GM23338 (cell line): ENCODE measurements around the gene FES. TPM values are rescaled to one million over a fixed set of nuclear protein-coding genes. Genes with fewer than 3 reads are reported as not detected.
"Not testable (repeated sequence)": the region's sequence is repeated elsewhere in the genome, so short reads cannot be mapped to it uniquely, and the experiment has no call there.

Experiments
- ATAC-seq: fragments of 200-7000 bp; cut with Tn5 transposase; 3 replicates; pipeline ENCODE4 v1.9.1; 2020
- DNase-seq: peaks from one replicate; pipeline ENCODE4 v3.0.0-alpha.2; 2015; ENCODE audit warnings: low spot score
- H2AFZ ChIP-seq: fragments of 200-600 bp; sonication (generic); 2 replicates; pipeline ENCODE4 v1.8.0; 2016; ENCODE audit warnings: antibody characterized with exemption, mild to moderate bottlenecking, moderate library complexity
- H3F3A ChIP-seq: fragments of 200-600 bp; sonication (generic); replicated peaks from 2 replicates; pipeline ENCODE4 v1.8.0; 2017; ENCODE audit warnings: antibody characterized with exemption, mixed run types, low read depth
- H3K27ac ChIP-seq: fragments of 200-600 bp; sonication (generic); 2 replicates; pipeline ENCODE4 v1.6.1; 2016; ENCODE audit warnings: low read depth
- H3K27me3 ChIP-seq: fragments of 200-600 bp; sonication (generic); 2 replicates; pipeline ENCODE4 v1.8.0; 2016; ENCODE audit warnings: mild to moderate bottlenecking, mixed run types, moderate library complexity; ENCODE audit not compliant: insufficient read depth
- H3K36me3 ChIP-seq: fragments of 200-600 bp; sonication (generic); 2 replicates; pipeline ENCODE4 v1.8.0; 2016; ENCODE audit warnings: mild to moderate bottlenecking; ENCODE audit not compliant: insufficient read depth
- H3K4me1 ChIP-seq: fragments of 200-600 bp; sonication (generic); 2 replicates; pipeline ENCODE4 v1.8.0; 2016; ENCODE audit warnings: mild to moderate bottlenecking, moderate library complexity; ENCODE audit not compliant: insufficient read depth
- H3K4me2 ChIP-seq: fragments of 200-600 bp; sonication (generic); 2 replicates; pipeline ENCODE4 v1.7.1; 2017; ENCODE audit warnings: mixed run types
- H3K4me3 ChIP-seq: fragments of 200-600 bp; sonication (generic); 2 replicates; pipeline ENCODE4 v1.6.1; 2016; ENCODE audit warnings: mixed run types
- H3K79me2 ChIP-seq: fragments of 200-600 bp; sonication (generic); replicated peaks from 2 replicates; pipeline ENCODE4 v1.8.0; 2017; ENCODE audit warnings: mild to moderate bottlenecking; ENCODE audit not compliant: insufficient read depth
- H3K9me2 ChIP-seq: fragments of 200-600 bp; sonication (generic); 2 replicates; pipeline ENCODE4 v1.8.0; 2017; ENCODE audit not compliant: insufficient read depth
- H4K20me1 ChIP-seq: fragments of 200-600 bp; sonication (generic); replicated peaks from 2 replicates; pipeline ENCODE4 v1.8.0; 2017; ENCODE audit warnings: mild to moderate bottlenecking; ENCODE audit not compliant: insufficient read depth
- H3K27ac Mint-ChIP-seq: 2 replicates; pipeline ENCODE4 v1.8.0; 2020; ENCODE audit warnings: inconsistent platforms, mild to moderate bottlenecking, moderate library complexity, mixed read lengths
- H3K27me3 Mint-ChIP-seq: 3 replicates; pipeline ENCODE4 v1.8.0; 2022; ENCODE audit warnings: low read depth, mild to moderate bottlenecking, moderate library complexity, mixed read lengths, inconsistent platforms; ENCODE audit not compliant: insufficient read depth, poor library complexity
- H3K36me3 Mint-ChIP-seq: 3 replicates; pipeline ENCODE4 v1.8.0; 2021; ENCODE audit warnings: low read depth, mild to moderate bottlenecking, inconsistent platforms, moderate library complexity, mixed read lengths
- H3K4me1 Mint-ChIP-seq: 3 replicates; pipeline ENCODE4 v1.8.0; 2020; ENCODE audit warnings: mild to moderate bottlenecking, inconsistent platforms, mixed read lengths
- H3K4me3 Mint-ChIP-seq: 3 replicates; pipeline ENCODE4 v1.8.0; 2021; ENCODE audit warnings: moderate library complexity, mild to moderate bottlenecking, inconsistent platforms, mixed read lengths
- H3K9me3 Mint-ChIP-seq: 3 replicates; pipeline ENCODE4 v1.8.0; 2020; ENCODE audit warnings: moderate library complexity, mild to moderate bottlenecking, inconsistent platforms, mixed read lengths
- CTCF ChIP-seq, 2 experiments: fragments of 200-600 bp in 1 of 2; sonication (generic) in 1 of 2; conservative IDR thresholded peaks; 2 replicates each; pipeline versions ENCODE4 v1.5.1 to v1.6.1; 2016 to 2017; ENCODE audit warnings: antibody characterized with exemption in 2 of 2, low read depth in 2 of 2, mild to moderate bottlenecking in 2 of 2, moderate library complexity in 1 of 2
- ETS1 ChIP-seq: IDR thresholded peaks from 2 replicates; pipeline ENCODE4 v1.6.1; 2016; ENCODE audit warnings: antibody characterized with exemption
- EZH2 ChIP-seq: fragments of 200-600 bp; sonication (generic); IDR thresholded peaks from one replicate; pipeline ENCODE4 v1.8.0; 2017; ENCODE audit warnings: antibody characterized with exemption, mild to moderate bottlenecking, low read depth; ENCODE audit not compliant: unreplicated experiment
- EZH2phosphoT487 ChIP-seq: fragments of 200-600 bp; sonication (generic); IDR thresholded peaks from one replicate; pipeline ENCODE4 v1.8.1; 2018; ENCODE audit warnings: antibody characterized with exemption; ENCODE audit not compliant: unreplicated experiment
- JUNB ChIP-seq: IDR thresholded peaks from one replicate; pipeline ENCODE4 v1.6.1; 2016; ENCODE audit warnings: antibody characterized with exemption; ENCODE audit not compliant: unreplicated experiment
- NANOG ChIP-seq: IDR thresholded peaks from 2 replicates; pipeline ENCODE4 v1.6.1; 2016; ENCODE audit warnings: antibody characterized with exemption, borderline replicate concordance
- POLR2AphosphoS5 ChIP-seq: IDR thresholded peaks from 2 replicates; pipeline ENCODE4 v1.6.1; 2016; ENCODE audit warnings: antibody characterized with exemption, low read depth
- REST ChIP-seq: IDR thresholded peaks from one replicate; pipeline ENCODE4 v1.6.1; 2018; ENCODE audit warnings: antibody characterized with exemption; ENCODE audit not compliant: unreplicated experiment
- ZNF114 ChIP-seq: fragments of 250-450 bp; sonication (Bioruptor Pico); IDR thresholded peaks from 2 replicates; pipeline ENCODE4 v1.5.0; 2020; ENCODE audit warnings: mild to moderate bottlenecking, moderate library complexity
- ZNF331 ChIP-seq: fragments of 250-450 bp; sonication (Bioruptor Pico); IDR thresholded peaks from 2 replicates; pipeline ENCODE4 v1.5.0; 2020; ENCODE audit warnings: low read depth, mild to moderate bottlenecking, moderate library complexity
- polyA plus RNA-seq: library from polyadenylated mRNA; unstranded; fragments of >200 nt; fragmentation: Nextera tagmentation; extraction: Ambion mirVana; gene quantifications from 2 replicates; pipeline ENCODE4 v1.2.1, GENCODE V29; 2016
- total RNA-seq: library from RNA; depleted of rRNA; stranded (reverse); fragments of >200 nt; shearing (Covaris generic); gene quantifications from 2 replicates; pipeline ENCODE4 v1.2.3, GENCODE V29; 2014

Gene FES
- total and polyA plus RNA-seq, 2 experiments from 2014 or later: 2.7 to 14.4 TPM

- TF ChIP-seq CTCF (conservative IDR thresholded peaks at IDR 0.05; ENCODE audit: low read depth in 2 of 2) (no peak), ZNF114 (CRISPR knock-in tag) (no peak), JUNB (no peak), NANOG (no peak), EZH2phosphoT487 (no peak), ETS1 (no peak), POLR2AphosphoS5 (no peak)
Measured at GRCh38 chr15:90921887-90922286, 37.6 kb downstream of the FES start (continued).

- DNase-seq, H3K27me3 Mint-ChIP-seq, H3K9me3 Mint-ChIP-seq, H3K79me2 ChIP-seq, H3K4me2 ChIP-seq, H3K4me3 Mint-ChIP-seq, H4K20me1 ChIP-seq, H3K9me2 ChIP-seq, H2AFZ ChIP-seq, H3K4me1 ChIP-seq, H3K36me3 Mint-ChIP-seq, H3K36me3 ChIP-seq, H3K27me3 ChIP-seq, H3K27ac ChIP-seq, H3K4me3 ChIP-seq, H3K4me1 Mint-ChIP-seq, H3F3A ChIP-seq: not testable (repeated sequence)
- peak overlapping the region; percentile 95 for H3K27ac Mint-ChIP-seq
- peak; percentile 69 for ATAC-seq
Measured at GRCh38 chr15:90922712-90923322, 38.5 kb downstream of the FES start.

- H3K36me3 ChIP-seq: no peaks in the 10 kb centered on the region
- H3K27ac Mint-ChIP-seq: no peak overlapping the region; the same call in 1 of the 2 replicates
- H3K4me2 ChIP-seq: no peak overlapping the region
- 0 out of 2 replicates have a peak overlapping the region, but pooled peaks have one; percentile 2 for H3K27ac ChIP-seq
- H3K9me3 Mint-ChIP-seq: no peaks in the 10 kb centered on the region
- DNase-seq: no peak
- H3K4me1 ChIP-seq: 0 out of 2 replicates have a peak, but pooled peaks cover 6% of the 10 kb centered on the region
- no peaks in the 10 kb centered on the region for H4K20me1 ChIP-seq
- no peak for ATAC-seq
- H3K9me2 ChIP-seq: no peaks in the 10 kb centered on the region
- H3F3A ChIP-seq: no peaks in the 10 kb centered on the region
- peaks cover 4% of the 10 kb centered on the region; the same call in 2 of the 3 replicates for H3K36me3 Mint-ChIP-seq
- H3K79me2 ChIP-seq: no peaks in the 10 kb centered on the region
- peaks cover 2% of the 10 kb centered on the region for H3K27me3 Mint-ChIP-seq
- no peak overlapping the region for H3K4me3 Mint-ChIP-seq
- no peak overlapping the region for H3K4me3 ChIP-seq
- H3K27me3 ChIP-seq: no peaks in the 10 kb centered on the region
- H2AFZ ChIP-seq: no peak overlapping the region
- H3K4me1 Mint-ChIP-seq: peaks cover 4% of the 10 kb centered on the region; the same call in 2 of the 3 replicates
- no peak for TF ChIP-seq ZNF331
- TF ChIP-seq JUNB: no peak
- TF ChIP-seq REST: no peak
- TF ChIP-seq ZNF114 (CRISPR knock-in tag): no peak
- no peak for TF ChIP-seq EZH2
- TF ChIP-seq POLR2AphosphoS5: no peak
- no peak for TF ChIP-seq NANOG
Measured at GRCh38 chr15:90924375-90924774, 40.1 kb downstream of the FES start.
